GM12878 (cell line): Measurements from ENCODE around the gene KDM1B. TPM values are rescaled to one million over a fixed set of nuclear protein-coding genes. Genes with fewer than 3 reads are reported as not detected.

ENCODE experiments used
- BACH1 ChIP-seq: fragments of 450-650 bp; IDR thresholded peaks from 2 replicates; pipeline ENCODE4 v1.6.1; 2017; ENCODE audit warnings: mild to moderate bottlenecking, borderline replicate concordance
- BHLHE40 ChIP-seq, 2 experiments: fragments of 450-650 bp in 1 of 2; IDR thresholded peaks; 2 replicates each; pipeline ENCODE4 v1.6.1; 2011 to 2017; ENCODE audit warnings: low read depth in 2 of 2, borderline replicate concordance in 1 of 2, improper control_type of control experiment in 1 of 2, low read length in 1 of 2, mild to moderate bottlenecking in 1 of 2
- CBX3 ChIP-seq: fragments of 200-600 bp; sonication (generic); IDR thresholded peaks from 2 replicates; pipeline ENCODE4 v1.6.1; 2016; ENCODE audit warnings: low read depth, borderline replicate concordance
- CREB1 ChIP-seq: IDR thresholded peaks from 2 replicates; pipeline ENCODE4 v1.6.1; 2012; ENCODE audit warnings: low read depth, mild to moderate bottlenecking, inconsistent platforms
- CREM ChIP-seq: IDR thresholded peaks from 2 replicates; pipeline ENCODE4 v1.6.1; 2014; ENCODE audit warnings: antibody characterized with exemption, low read depth
- EP300 ChIP-seq, 2 experiments: fragments of 150-350 bp in 1 of 2; IDR thresholded peaks; 2 replicates each; pipeline ENCODE4 v1.6.1; 2011 to 2012; ENCODE audit warnings: low read depth in 2 of 2, low read length in 2 of 2, borderline replicate concordance in 1 of 2, improper control_type of control experiment in 1 of 2, inconsistent platforms in 1 of 2; ENCODE audit not compliant: control insufficient read depth in 1 of 2
- GATAD2B ChIP-seq: fragments of 450-650 bp; conservative IDR thresholded peaks from 2 replicates; pipeline ENCODE4 v1.6.1; 2017; ENCODE audit warnings: low read depth, mild to moderate bottlenecking, moderate library complexity
- HCFC1 ChIP-seq: fragments of 150-350 bp; IDR thresholded peaks from 2 replicates; pipeline ENCODE4 v1.6.1; 2014; ENCODE audit warnings: low read length
- HDAC2 ChIP-seq: fragments of 200-600 bp; sonication (generic); IDR thresholded peaks from 2 replicates; pipeline ENCODE4 v1.6.1; 2017
- IKZF1 ChIP-seq: fragments of 450-650 bp; conservative IDR thresholded peaks from 2 replicates; pipeline ENCODE4 v1.6.1; 2017; ENCODE audit warnings: antibody characterized with exemption, mild to moderate bottlenecking
- IKZF2 ChIP-seq, 2 experiments: fragments of 450-650 bp; IDR thresholded peaks; 2 replicates each; pipeline ENCODE4 v1.6.1; 2017; ENCODE audit warnings: mild to moderate bottlenecking in 2 of 2, moderate library complexity in 2 of 2
- KLF5 ChIP-seq: fragments of 450-650 bp; IDR thresholded peaks from 2 replicates; pipeline ENCODE4 v1.6.1; 2014; ENCODE audit warnings: mild to moderate bottlenecking; ENCODE audit not compliant: partially characterized antibody
- NBN ChIP-seq: fragments of 450-650 bp; IDR thresholded peaks from 2 replicates; pipeline ENCODE4 v1.6.1; 2016
- NR2C1 ChIP-seq: fragments of 450-650 bp; IDR thresholded peaks from 2 replicates; pipeline ENCODE4 v1.6.1; 2017; ENCODE audit warnings: antibody characterized with exemption, mild to moderate bottlenecking, moderate library complexity
- POLR2AphosphoS2 ChIP-seq: IDR thresholded peaks from 2 replicates; pipeline ENCODE4 v1.6.1; 2011; ENCODE audit warnings: low read depth, mild to moderate bottlenecking, low read length, improper control_type of control experiment, moderate library complexity
- RBBP5 ChIP-seq: fragments of 200-600 bp; sonication (generic); conservative IDR thresholded peaks from 2 replicates; pipeline ENCODE4 v1.6.1; 2016
- RELA ChIP-seq: fragments of 450-650 bp; IDR thresholded peaks from 2 replicates; pipeline ENCODE4 v1.8.0; 2014; ENCODE audit warnings: borderline replicate concordance; ENCODE audit not compliant: partially characterized antibody
- SIN3A ChIP-seq: IDR thresholded peaks from 2 replicates; pipeline ENCODE4 v1.6.1; 2012; ENCODE audit warnings: low read depth, low read length, improper control_type of control experiment
- SMAD1 ChIP-seq: fragments of 450-650 bp; IDR thresholded peaks from 2 replicates; pipeline ENCODE4 v1.6.1; 2018; ENCODE audit warnings: mild to moderate bottlenecking, low read depth; ENCODE audit not compliant: partially characterized antibody
- SMARCA5 ChIP-seq: fragments of 450-650 bp; IDR thresholded peaks from 2 replicates; pipeline ENCODE4 v1.6.1; 2017; ENCODE audit warnings: mild to moderate bottlenecking
- SMC3 ChIP-seq: IDR thresholded peaks from 2 replicates; pipeline ENCODE4 v1.6.1; 2011; ENCODE audit warnings: low read length, improper control_type of control experiment, borderline replicate concordance
- TAF1 ChIP-seq: IDR thresholded peaks from 2 replicates; pipeline ENCODE4 v1.6.1; 2011; ENCODE audit warnings: mild to moderate bottlenecking, low read depth, low read length, borderline replicate concordance
- TBL1XR1 ChIP-seq: IDR thresholded peaks from 2 replicates; pipeline ENCODE4 v1.6.1; 2012; ENCODE audit warnings: low read depth, low read length, improper control_type of control experiment
- polyA plus RNA-seq, 11 experiments: library from polyadenylated mRNA; depleted of rRNA in 4 of 11; unstranded in 6 of 11; stranded (reverse) in 5 of 11; fragments of >200 nt; fragmentation: Nextera tagmentation in 4 of 11; fragmentation: Illumina TruSeq in 1 of 11; extraction: Ambion mirVana in 4 of 11; extraction: Trizol in 1 of 11; gene quantifications; 1 replicate in 1 of 11; 2 replicates in 10 of 11; pipeline versions ENCODE4 v1.2.1 to v1.2.3, GENCODE V29; 2011 to 2016; ENCODE audit warnings: inconsistent platforms in 2 of 11, missing spikeins in 2 of 11, low read depth in 1 of 11
- total RNA-seq, 4 experiments: library from RNA; depleted of rRNA in 3 of 4; stranded (reverse); fragments of >200 nt in 3 of 4; fragmentation: Illumina TruSeq in 1 of 4; extraction: Trizol in 1 of 4; gene quantifications; 2 replicates each; pipeline versions ENCODE4 v1.2.1 to v1.2.3, GENCODE V29; 2013 to 2021
- TF ChIP-seq, protein P1 (sequence below): IDR thresholded peaks from 2 replicates; pipeline ENCODE4 v1.6.1; 2012; ENCODE audit warnings: low read depth, low read length, improper control_type of control experiment
- TF ChIP-seq, protein P2 (sequence below), 3 experiments: IDR thresholded peaks in 2 of 3; conservative IDR thresholded peaks in 1 of 3; 2 replicates each; pipeline ENCODE4 v1.5.1; 2011; ENCODE audit warnings: low read depth in 3 of 3, low read length in 3 of 3, mild to moderate bottlenecking in 3 of 3, control low read depth in 2 of 3, moderate library complexity in 2 of 3, inconsistent platforms in 1 of 3, mixed read lengths in 1 of 3; ENCODE audit not compliant: control insufficient read depth in 2 of 3, insufficient read depth in 1 of 3; ENCODE audit errors: extremely low read depth in 1 of 3

Gene KDM1B
- total and polyA plus RNA-seq, 10 of the 15 experiments (the other 5 are each of a cell fraction or from before 2014, with no cell fraction given): 1.7 to 22.5 (median 13.9) TPM

DNA sequence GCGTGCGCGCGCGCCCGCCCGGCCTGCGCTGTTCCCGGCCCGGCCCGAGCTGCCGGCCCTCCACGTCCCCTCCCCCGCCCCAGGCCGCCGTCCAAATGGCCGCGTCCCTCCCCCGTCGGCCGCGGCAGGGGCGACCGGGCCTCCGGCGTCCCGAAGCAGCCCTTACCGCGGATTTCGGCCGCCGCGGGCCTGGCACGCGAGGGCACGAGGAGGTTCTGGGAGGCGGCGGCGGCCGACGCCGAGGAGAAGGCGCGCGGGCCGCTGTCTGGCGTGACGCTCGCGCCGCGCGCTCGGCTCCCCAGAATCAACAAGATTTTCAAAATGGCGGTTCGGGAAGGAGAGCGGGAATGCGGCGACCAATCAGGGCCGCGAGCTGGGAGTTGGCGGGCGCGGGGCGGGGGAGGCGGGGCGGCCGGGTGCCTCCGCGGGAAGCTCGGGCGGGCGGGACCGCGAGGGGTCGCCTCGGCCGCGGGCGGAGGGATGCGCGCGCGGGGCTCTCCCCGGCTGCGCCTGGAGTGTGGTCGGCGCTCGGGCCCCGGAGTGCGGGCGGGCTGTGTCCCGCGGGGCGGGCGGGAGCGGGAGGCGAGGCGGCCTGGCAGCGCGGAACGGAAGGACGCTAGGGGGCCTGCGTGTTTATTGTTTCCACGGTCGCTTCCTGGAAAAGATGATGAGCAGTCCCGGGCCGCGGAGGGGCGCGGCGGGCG lies 109.1 kb downstream of the KDM1B start, which contains the start of gene DEK (continued):
- TF ChIP-seq, protein P1, sequence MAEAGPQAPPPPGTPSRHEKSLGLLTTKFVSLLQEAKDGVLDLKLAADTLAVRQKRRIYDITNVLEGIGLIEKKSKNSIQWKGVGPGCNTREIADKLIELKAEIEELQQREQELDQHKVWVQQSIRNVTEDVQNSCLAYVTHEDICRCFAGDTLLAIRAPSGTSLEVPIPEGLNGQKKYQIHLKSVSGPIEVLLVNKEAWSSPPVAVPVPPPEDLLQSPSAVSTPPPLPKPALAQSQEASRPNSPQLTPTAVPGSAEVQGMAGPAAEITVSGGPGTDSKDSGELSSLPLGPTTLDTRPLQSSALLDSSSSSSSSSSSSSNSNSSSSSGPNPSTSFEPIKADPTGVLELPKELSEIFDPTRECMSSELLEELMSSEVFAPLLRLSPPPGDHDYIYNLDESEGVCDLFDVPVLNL: no peak
- TF ChIP-seq KLF5: no peak
- no peak for TF ChIP-seq HCFC1
- no peak for TF ChIP-seq CBX3
- peak; percentile 42; the same call in 1 of the 2 replicates for TF ChIP-seq SIN3A
- TF ChIP-seq HDAC2: no peak
- peak; percentile 55; the same call in 1 of the 2 replicates for TF ChIP-seq CREB1
- TF ChIP-seq GATAD2B: peak; percentile 62; the same call in 1 of the 2 replicates
- TF ChIP-seq RELA: no peak
- peak; percentile 93 for TF ChIP-seq IKZF1
- no peak for TF ChIP-seq POLR2AphosphoS2
- TF ChIP-seq NBN: no peak
- no peak for TF ChIP-seq RBBP5
- TF ChIP-seq TBL1XR1: no peak
- TF ChIP-seq CREM: peak; percentile 33; the same call in 1 of the 2 replicates
- peak in 1 of 2 experiments; percentile 39; a peak in 1 of 4 replicates for TF ChIP-seq IKZF2 (IDR thresholded peaks at IDR 0.05)
- TF ChIP-seq BACH1: peak; percentile 48; the same call in 1 of the 2 replicates
- TF ChIP-seq TAF1: peak; percentile 66; the same call in 1 of the 2 replicates
- TF ChIP-seq, protein P2, sequence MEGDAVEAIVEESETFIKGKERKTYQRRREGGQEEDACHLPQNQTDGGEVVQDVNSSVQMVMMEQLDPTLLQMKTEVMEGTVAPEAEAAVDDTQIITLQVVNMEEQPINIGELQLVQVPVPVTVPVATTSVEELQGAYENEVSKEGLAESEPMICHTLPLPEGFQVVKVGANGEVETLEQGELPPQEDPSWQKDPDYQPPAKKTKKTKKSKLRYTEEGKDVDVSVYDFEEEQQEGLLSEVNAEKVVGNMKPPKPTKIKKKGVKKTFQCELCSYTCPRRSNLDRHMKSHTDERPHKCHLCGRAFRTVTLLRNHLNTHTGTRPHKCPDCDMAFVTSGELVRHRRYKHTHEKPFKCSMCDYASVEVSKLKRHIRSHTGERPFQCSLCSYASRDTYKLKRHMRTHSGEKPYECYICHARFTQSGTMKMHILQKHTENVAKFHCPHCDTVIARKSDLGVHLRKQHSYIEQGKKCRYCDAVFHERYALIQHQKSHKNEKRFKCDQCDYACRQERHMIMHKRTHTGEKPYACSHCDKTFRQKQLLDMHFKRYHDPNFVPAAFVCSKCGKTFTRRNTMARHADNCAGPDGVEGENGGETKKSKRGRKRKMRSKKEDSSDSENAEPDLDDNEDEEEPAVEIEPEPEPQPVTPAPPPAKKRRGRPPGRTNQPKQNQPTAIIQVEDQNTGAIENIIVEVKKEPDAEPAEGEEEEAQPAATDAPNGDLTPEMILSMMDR (IDR thresholded peaks at IDR 0.05 in 2 of 3, conservative IDR thresholded peaks at IDR 0.05 in 1 of 3; ENCODE audit: control insufficient read depth in 2 of 3, extremely low read depth in 1 of 3, insufficient read depth in 1 of 3, low read depth in 3 of 3, low read length in 3 of 3): peak; percentile 42 to 50 (median 46); a peak in 5 of 6 replicates
- no peak for TF ChIP-seq SMAD1
- TF ChIP-seq SMC3: peak; percentile 26; the same call in 1 of the 2 replicates
- TF ChIP-seq EP300 (IDR thresholded peaks at IDR 0.05; ENCODE audit: borderline replicate concordance in 1 of 2, control insufficient read depth in 1 of 2, low read depth in 2 of 2, low read length in 2 of 2): no peak
- peak; percentile 21; the same call in 1 of the 2 replicates for TF ChIP-seq NR2C1
- TF ChIP-seq BHLHE40 (IDR thresholded peaks at IDR 0.05; ENCODE audit: borderline replicate concordance in 1 of 2, low read depth in 2 of 2, low read length in 1 of 2): peak; percentile 26 to 79; a peak in 2 of 4 replicates
- TF ChIP-seq SMARCA5: peak; percentile 36; the same call in 1 of the 2 replicates
